RWPE2 (cell line): Measurements from ENCODE around the gene TJAP1.
"Not testable (repeated sequence)": the region's sequence is repeated elsewhere in the genome, so short reads cannot be mapped to it uniquely, and the experiment has no call there.

ENCODE experiments used
- ATAC-seq: fragments of 200-7000 bp; cut with Tn5 transposase; 3 replicates; pipeline ENCODE4 v1.9.1; 2021; ENCODE audit warnings: low read depth
- DNase-seq: peaks from one replicate; pipeline ENCODE4 v3.0.0-alpha.2; 2020; ENCODE audit warnings: low spot score
- H3K27ac ChIP-seq: fragments of 450-650 bp; 2 replicates; pipeline ENCODE4 v1.5.1; 2017; ENCODE audit warnings: mild to moderate bottlenecking; ENCODE audit not compliant: poor library complexity, severe bottlenecking
- H3K27me3 ChIP-seq: fragments of 250-450 bp; sonication (Bioruptor Pico); 2 replicates; pipeline ENCODE4 v1.5.1; 2021; ENCODE audit warnings: mild to moderate bottlenecking, moderate library complexity; ENCODE audit not compliant: insufficient read depth, poor library complexity, severe bottlenecking
- H3K36me3 ChIP-seq: fragments of 250-450 bp; sonication (Bioruptor Pico); 2 replicates; pipeline ENCODE4 v1.5.1; 2020; ENCODE audit warnings: low read depth, mild to moderate bottlenecking, moderate library complexity
- H3K4me1 ChIP-seq: fragments of 250-450 bp; sonication (Bioruptor Pico); 2 replicates; pipeline ENCODE4 v1.5.1; 2021; ENCODE audit warnings: mild to moderate bottlenecking, moderate library complexity; ENCODE audit not compliant: insufficient read depth, poor library complexity, severe bottlenecking
- H3K4me3 ChIP-seq: fragments of 250-450 bp; sonication (Bioruptor Pico); 2 replicates; pipeline ENCODE4 v1.5.1; 2021; ENCODE audit warnings: mild to moderate bottlenecking, moderate library complexity; ENCODE audit not compliant: severe bottlenecking
- H3K9me3 ChIP-seq: fragments of 250-450 bp; sonication (Bioruptor Pico); 2 replicates; pipeline ENCODE4 v1.5.1; 2021; ENCODE audit warnings: mild to moderate bottlenecking, moderate library complexity; ENCODE audit not compliant: severe bottlenecking
- TF ChIP-seq, protein P1 (sequence below): fragments of 450-650 bp; IDR thresholded peaks from one replicate; pipeline ENCODE4 v1.5.1; 2017; ENCODE audit warnings: mild to moderate bottlenecking, moderate library complexity; ENCODE audit not compliant: poor library complexity, severe bottlenecking

TJAP1 gene

DNA sequence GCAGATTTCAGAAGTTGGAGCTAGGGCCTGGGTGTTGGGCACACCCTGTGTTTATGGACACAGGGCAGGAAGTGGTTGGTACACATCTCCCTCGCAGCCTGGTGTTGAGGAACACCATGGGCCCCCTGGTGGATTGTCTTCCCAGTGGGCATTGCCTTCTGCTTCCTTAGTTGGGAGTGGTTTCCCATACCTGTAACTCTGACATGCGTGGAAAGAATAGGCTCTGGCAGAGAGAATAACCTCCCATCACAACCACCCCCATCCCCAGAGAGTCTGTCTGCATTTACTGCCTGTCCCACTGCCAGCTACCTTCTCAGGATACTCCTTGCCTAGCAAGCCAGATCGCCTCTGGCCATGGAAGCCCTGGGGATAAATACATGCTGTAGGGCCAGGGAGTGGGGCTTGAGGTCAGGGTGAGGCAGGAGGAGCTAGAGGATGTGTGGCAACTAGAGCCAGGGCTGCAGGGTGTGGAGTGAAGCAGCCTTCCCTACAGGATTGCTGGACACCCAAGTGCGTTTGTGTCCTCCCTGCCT lies 18.1 kb downstream of the TJAP1 start:
- Histone ChIP-seq H3K27ac (no peak overlapping the region), H3K36me3 (peaks cover 39% of the 10 kb centered on the region), H3K27me3 (no peaks in the 10 kb centered on the region), H3K4me1 (peaks cover 60% of the 10 kb centered on the region), H3K9me3 (no peaks in the 10 kb centered on the region), H3K4me3 (no peak overlapping the region)
- peak; percentile 34 for ATAC-seq
- TF ChIP-seq, protein P1, sequence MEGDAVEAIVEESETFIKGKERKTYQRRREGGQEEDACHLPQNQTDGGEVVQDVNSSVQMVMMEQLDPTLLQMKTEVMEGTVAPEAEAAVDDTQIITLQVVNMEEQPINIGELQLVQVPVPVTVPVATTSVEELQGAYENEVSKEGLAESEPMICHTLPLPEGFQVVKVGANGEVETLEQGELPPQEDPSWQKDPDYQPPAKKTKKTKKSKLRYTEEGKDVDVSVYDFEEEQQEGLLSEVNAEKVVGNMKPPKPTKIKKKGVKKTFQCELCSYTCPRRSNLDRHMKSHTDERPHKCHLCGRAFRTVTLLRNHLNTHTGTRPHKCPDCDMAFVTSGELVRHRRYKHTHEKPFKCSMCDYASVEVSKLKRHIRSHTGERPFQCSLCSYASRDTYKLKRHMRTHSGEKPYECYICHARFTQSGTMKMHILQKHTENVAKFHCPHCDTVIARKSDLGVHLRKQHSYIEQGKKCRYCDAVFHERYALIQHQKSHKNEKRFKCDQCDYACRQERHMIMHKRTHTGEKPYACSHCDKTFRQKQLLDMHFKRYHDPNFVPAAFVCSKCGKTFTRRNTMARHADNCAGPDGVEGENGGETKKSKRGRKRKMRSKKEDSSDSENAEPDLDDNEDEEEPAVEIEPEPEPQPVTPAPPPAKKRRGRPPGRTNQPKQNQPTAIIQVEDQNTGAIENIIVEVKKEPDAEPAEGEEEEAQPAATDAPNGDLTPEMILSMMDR, result peak; percentile 60
- DNase-seq, result no peak

DNA sequence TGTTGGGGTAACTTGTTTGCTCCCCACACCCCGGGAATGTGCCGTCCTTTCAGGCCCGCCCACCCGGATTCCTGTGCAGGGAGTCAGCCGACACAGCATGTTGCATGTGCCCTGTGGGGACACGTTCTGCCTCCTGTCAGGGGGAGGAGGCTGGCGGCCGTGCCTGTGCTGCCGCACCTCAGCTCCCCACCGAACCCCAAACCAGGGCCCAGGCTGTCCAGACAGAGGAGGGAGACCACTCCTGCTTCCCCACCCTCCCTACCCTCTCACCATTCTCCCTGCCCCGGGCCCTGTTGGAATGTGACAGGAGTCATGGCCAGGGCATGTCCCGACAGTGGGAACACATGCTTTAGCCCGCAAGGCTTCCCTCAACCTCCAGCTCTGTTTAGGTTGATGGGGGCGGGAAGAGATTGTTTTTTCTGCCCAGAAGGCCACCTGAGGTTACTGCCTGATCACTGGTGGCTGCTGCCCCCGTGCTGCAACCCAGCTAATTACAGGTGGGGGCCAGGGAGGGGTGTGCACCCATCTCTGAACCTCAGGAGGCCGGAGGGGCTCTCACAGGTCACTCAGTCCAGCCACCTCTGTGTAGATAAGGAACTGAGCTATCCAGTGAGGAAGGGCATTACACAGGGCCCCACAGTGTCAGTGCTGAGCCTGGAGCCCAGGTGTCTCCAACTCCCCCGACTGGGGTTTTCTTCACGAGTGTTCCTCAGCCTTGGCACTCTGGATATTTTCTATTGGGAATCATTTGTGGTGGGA lies 19.2 kb downstream of the TJAP1 start:
- DNase-seq, result peak; percentile 93
- Histone ChIP-seq H3K4me1 (peaks cover 56% of the 10 kb centered on the region), H3K27ac (no peak overlapping the region), H3K36me3 (peaks cover 46% of the 10 kb centered on the region), H3K9me3 (no peaks in the 10 kb centered on the region), H3K4me3 (no peak overlapping the region), H3K27me3 (no peaks in the 10 kb centered on the region)
- TF ChIP-seq, protein P1, result peak; percentile 95
- ATAC-seq, result peak; percentile 68

DNA sequence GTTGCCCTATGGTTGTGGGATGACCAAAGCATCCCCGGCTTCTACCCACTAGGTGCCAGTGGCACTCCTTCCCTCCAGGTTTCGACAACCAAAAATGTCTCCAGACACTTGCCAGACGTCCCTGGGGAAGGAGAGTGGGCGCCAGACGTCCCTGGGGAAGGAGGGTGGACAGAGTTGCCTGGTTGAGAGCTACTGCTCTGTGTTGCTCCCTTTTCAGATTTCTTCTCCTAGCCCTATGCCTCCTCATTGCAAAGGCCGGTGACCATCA lies 19.7 kb downstream of the TJAP1 start:
- TF ChIP-seq, protein P1, result no peak
- H3K27ac ChIP-seq, result no peak overlapping the region
- H3K4me1 ChIP-seq, result peaks cover 51% of the 10 kb centered on the region
- H3K4me3 ChIP-seq, result no peak overlapping the region
- H3K27me3 ChIP-seq, result no peaks in the 10 kb centered on the region
- ATAC-seq, result no peak
- H3K9me3 ChIP-seq, result no peaks in the 10 kb centered on the region
- no peak for DNase-seq
- H3K36me3 ChIP-seq, result peaks cover 45% of the 10 kb centered on the region

DNA sequence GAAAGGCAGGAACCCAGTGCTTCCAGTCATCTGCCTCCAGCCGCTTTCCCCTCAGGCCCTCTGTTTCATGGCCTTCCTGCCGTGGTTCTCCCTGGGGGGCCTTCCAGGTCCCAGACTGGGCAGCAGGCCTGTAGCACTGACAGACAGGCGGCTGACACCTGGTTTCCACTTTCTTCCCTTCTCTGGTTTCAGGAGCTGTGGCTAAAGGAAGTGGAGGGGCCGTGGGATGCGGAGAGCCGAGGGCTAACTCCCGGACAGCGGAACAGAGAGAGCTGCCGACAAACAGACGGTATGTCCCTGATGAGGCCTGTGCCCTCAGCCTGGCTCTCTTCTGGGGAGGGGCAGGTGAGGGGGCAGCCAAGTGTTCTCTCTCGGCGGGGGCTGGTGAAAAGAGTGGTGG lies 20.3 kb downstream of the TJAP1 start:
- H3K36me3 ChIP-seq, result peaks cover 49% of the 10 kb centered on the region

DNA sequence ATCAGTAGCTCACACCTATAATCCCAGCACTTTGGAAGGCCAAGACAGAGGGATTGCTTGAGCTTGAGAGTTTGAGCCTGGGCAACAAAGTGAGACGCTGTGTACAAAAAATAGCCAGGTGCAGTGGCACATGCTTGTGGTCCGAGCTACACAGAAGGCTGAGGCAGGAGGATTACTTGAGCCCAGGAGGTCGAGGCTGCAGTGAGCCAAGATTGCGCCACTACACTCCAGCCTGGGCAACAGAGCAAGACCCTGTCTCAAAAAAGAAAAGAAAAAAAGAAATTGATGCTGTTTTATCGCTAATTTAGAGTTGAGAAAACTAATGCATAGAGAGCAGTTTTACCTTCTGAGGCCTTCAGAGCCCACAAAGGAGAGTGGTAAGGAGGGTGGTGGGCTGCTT lies 20.9 kb downstream of the TJAP1 start:
- ATAC-seq, H3K9me3 ChIP-seq, DNase-seq, H3K4me3 ChIP-seq, H3K27ac ChIP-seq, H3K27me3 ChIP-seq: not testable (repeated sequence)
- peaks cover 51% of the 10 kb centered on the region for H3K36me3 ChIP-seq
- H3K4me1 ChIP-seq, result peaks cover 39% of the 10 kb centered on the region

More for the DNA sequence above, 20.3 kb downstream of the TJAP1 start:
- Histone ChIP-seq H3K4me3 (no peak overlapping the region), H3K4me1 (peaks cover 45% of the 10 kb centered on the region), H3K27ac (no peak overlapping the region), H3K9me3 (no peaks in the 10 kb centered on the region), H3K27me3 (no peaks in the 10 kb centered on the region)
- ATAC-seq (no peak), DNase-seq (no peak)
- TF ChIP-seq, protein P1, result no peak
